Stimulated activated CD4-positive, alpha-beta T cell treated with anti-CD3 and anti-CD28 coated beads, Interleukin-12 subunit alpha, Interleukin-12 subunit beta, amount 100 ng/mL, for 24 hours (primary cell): ENCODE measurements around the gene GAGE12J.
"Not testable (repeated sequence)": the region's sequence is repeated elsewhere in the genome, so short reads cannot be mapped to it uniquely, and the experiment has no call there.

Experiments
- DNase-seq, 2 experiments: peaks; one replicate each; pipeline ENCODE4 v3.0.0-alpha.2; 2020; ENCODE audit warnings: low read depth in 2 of 2

GAGE12J gene

GRCh38 chrX:49321737-49322136 lies at the start of gene GAGE12J:
Gene GAGE12J, plus strand, starts transcription at chrX:49322037. Its CDS starts 1,157 bp downstream, at chrX:49323194.
- not testable (repeated sequence) for DNase-seq

GRCh38 chrX:49272421-49272820 lies 49.4 kb upstream of the GAGE12J start:
- DNase-seq: no peak

GRCh38 chrX:49273181-49273727 lies 48.6 kb upstream of the GAGE12J start:
- DNase-seq: peak in 1 of 2 experiments; percentile 34

GRCh38 chrX:49276207-49276606 lies 45.6 kb upstream of the GAGE12J start:
- no peak for DNase-seq

- DNase-seq: no peak
Observed at GRCh38 chrX:49276671-49277534, 44.9 kb upstream of the GAGE12J start.

- DNase-seq: no peak
Observed at GRCh38 chrX:49277535-49277830, 44.4 kb upstream of the GAGE12J start.

- DNase-seq: no peak
Observed at GRCh38 chrX:49278081-49278480, 43.8 kb upstream of the GAGE12J start.

- no peak for DNase-seq
Observed at GRCh38 chrX:49282647-49283011, 39.2 kb upstream of the GAGE12J start.

- DNase-seq: no peak
Observed at GRCh38 chrX:49284212-49284611, 37.6 kb upstream of the GAGE12J start.

GRCh38 chrX:49286136-49286535 lies 35.7 kb upstream of the GAGE12J start:
- DNase-seq: no peak

GRCh38 chrX:49286581-49286980 lies 35.3 kb upstream of the GAGE12J start:
- no peak for DNase-seq

- no peak for DNase-seq
Observed at GRCh38 chrX:49287665-49288064, 34.2 kb upstream of the GAGE12J start.

GRCh38 chrX:49290215-49290614 lies 31.6 kb upstream of the GAGE12J start:
- DNase-seq: no peak

GRCh38 chrX:49291615-49292337 lies 30.1 kb upstream of the GAGE12J start:
- peak; percentile 37 to 72 for DNase-seq

GRCh38 chrX:49292400-49293362 lies 29.2 kb upstream of the GAGE12J start:
- DNase-seq: no peak

- DNase-seq: not testable (repeated sequence)
Observed at GRCh38 chrX:49299293-49299692, 22.5 kb upstream of the GAGE12J start.

- DNase-seq: no peak
Observed at GRCh38 chrX:49300703-49301102, 21.1 kb upstream of the GAGE12J start.

- no peak for DNase-seq
Observed at GRCh38 chrX:49303346-49303745, 18.5 kb upstream of the GAGE12J start, which contains the start of gene GAGE10. Gene GAGE10, plus strand, starts transcription at chrX:49303646. Its CDS starts 1,214 bp downstream, at chrX:49304860.

GRCh38 chrX:49307775-49308174 lies 14.1 kb upstream of the GAGE12J start:
- DNase-seq: not testable (repeated sequence)

- no peak for DNase-seq
Observed at GRCh38 chrX:49308604-49309269, 13.1 kb upstream of the GAGE12J start.

GRCh38 chrX:49309401-49309981 lies 12.3 kb upstream of the GAGE12J start:
- DNase-seq: no peak
